Stimulated activated CD8-positive, alpha-beta memory T cell treated with anti-CD3 and anti-CD28 coated beads, Interleukin-7, amount 100 ng/mL, for 48 hours (primary cell): ENCODE results near the gene TTC17.

Experiments used
- DNase-seq, 2 donors: peaks; one replicate each; pipeline ENCODE4 v3.0.0-alpha.2; 2020; ENCODE audit warnings: low read depth in 1 of 2; ENCODE audit errors: extremely low read depth in 1 of 2

Gene TTC17

GRCh38 chr11:43532041-43532440, 173.3 kb downstream of the TTC17 start:
- no peak for DNase-seq

- no peak for DNase-seq
These were observed 179.3 kb downstream of the TTC17 start for GRCh38 chr11:43537833-43538615.

GRCh38 chr11:43541993-43542392, 183.3 kb downstream of the TTC17 start:
- no peak for DNase-seq

GRCh38 chr11:43542750-43543712, 184.3 kb downstream of the TTC17 start:
- DNase-seq, result no peak
